Immature natural killer cell (primary cell): Measurements from ENCODE around the gene PDLIM7. TPM values are rescaled to one million over a fixed set of nuclear protein-coding genes. Genes with fewer than 3 reads are reported as not detected.
"Not testable (repeated sequence)": the region's sequence is repeated elsewhere in the genome, so short reads cannot be mapped to it uniquely, and the experiment has no call there.

ENCODE experiments used
- DNase-seq, 3 donors: peaks; one replicate each; pipeline ENCODE4 v3.0.0; 2022; ENCODE audit warnings: mixed read lengths in 1 of 3
- H3K27ac Mint-ChIP-seq, 6 donors: one replicate each; pipeline ENCODE4 v1.8.0; 2020; ENCODE audit warnings: mixed read lengths in 6 of 6, mild to moderate bottlenecking in 5 of 6, inconsistent platforms in 4 of 6, moderate library complexity in 3 of 6
- H3K27me3 Mint-ChIP-seq, 3 donors: one replicate each; pipeline ENCODE4 v1.8.0; 2020 to 2021; ENCODE audit warnings: low read depth in 3 of 3, mild to moderate bottlenecking in 3 of 3, mixed read lengths in 3 of 3, moderate library complexity in 3 of 3, inconsistent platforms in 1 of 3
- H3K36me3 Mint-ChIP-seq, 3 donors: one replicate each; pipeline ENCODE4 v1.8.0; 2020; ENCODE audit warnings: mixed read lengths in 3 of 3, inconsistent platforms in 2 of 3, mild to moderate bottlenecking in 2 of 3
- H3K4me1 Mint-ChIP-seq, 2 donors: one replicate each; pipeline ENCODE4 v1.8.0; 2020; ENCODE audit warnings: inconsistent platforms in 2 of 2, mild to moderate bottlenecking in 2 of 2, mixed read lengths in 2 of 2, moderate library complexity in 1 of 2
- H3K4me3 Mint-ChIP-seq, 5 donors: one replicate each; pipeline ENCODE4 v1.8.0; 2020; ENCODE audit warnings: mild to moderate bottlenecking in 5 of 5, mixed read lengths in 5 of 5, inconsistent platforms in 3 of 5, moderate library complexity in 3 of 5
- H3K9me3 Mint-ChIP-seq, 6 donors: one replicate each; pipeline ENCODE4 v1.8.0; 2020; ENCODE audit warnings: mild to moderate bottlenecking in 6 of 6, mixed read lengths in 6 of 6, inconsistent platforms in 4 of 6, moderate library complexity in 3 of 6
- polyA plus RNA-seq, 3 donors: library from polyadenylated mRNA; unstranded; fragments of 300-500 nt; fragmentation: Illumina TruSeq; gene quantifications; one replicate each; pipeline ENCODE4 v1.2.3, GENCODE V29; 2021

PDLIM7 gene
- 1 to 10 TPM; 1.1 to 3.3 (median 2.3) TPM for polyA plus RNA-seq

- peaks cover 14 to 19% of the 10 kb centered on the region in 2 donors for H3K4me1 Mint-ChIP-seq
Observed at GRCh38 chr5:177497292-177498012, at the start of gene PDLIM7. PDLIM7 (minus strand) TSS chr5:177497604; CDS start chr5:177496512, 1,092 bp downstream.

GRCh38 chr5:177546258-177546741 is 48.9 kb upstream of the PDLIM7 start:
- H3K36me3 Mint-ChIP-seq = peaks cover 0 to 10% (median 0%) of the 10 kb centered on the region in 3 donors
- peak overlapping the region in 1 of 6 donors; percentile 82 for H3K27ac Mint-ChIP-seq
- no peak overlapping the region for H3K4me3 Mint-ChIP-seq

More at GRCh38 chr5:177497292-177498012, at the start of gene PDLIM7:
- H3K9me3 Mint-ChIP-seq = no peaks in the 10 kb centered on the region
- H3K4me3 Mint-ChIP-seq = peak within 1 kb of the TSS; percentile 80 to 90 (median 83)
- H3K27me3 Mint-ChIP-seq = peaks cover 3 to 11% (median 10%) of the 10 kb centered on the region in 3 donors
- no peaks in the 10 kb centered on the region for H3K36me3 Mint-ChIP-seq
- peak within 1 kb of the TSS in 4 of 6 donors; percentile 10 to 83 (median 59) for H3K27ac Mint-ChIP-seq
- peak; percentile 85 to 91 (median 86) for DNase-seq

GRCh38 chr5:177545487-177546257 is 48.3 kb upstream of the PDLIM7 start:
- Mint-ChIP-seq H3K36me3 (peaks cover 0 to 10% (median 0%) of the 10 kb centered on the region in 3 donors), H3K27me3 (no peaks in the 10 kb centered on the region), H3K4me1 (peaks cover 30 to 62% of the 10 kb centered on the region in 2 donors), H3K4me3 (no peak overlapping the region), H3K9me3 (no peaks in the 10 kb centered on the region), H3K27ac (peak overlapping the region in 1 of 6 donors; percentile 82)
- DNase-seq = no peak

More at GRCh38 chr5:177546258-177546741, 48.9 kb upstream of the PDLIM7 start:
- H3K27me3 Mint-ChIP-seq = no peaks in the 10 kb centered on the region
- no peaks in the 10 kb centered on the region for H3K9me3 Mint-ChIP-seq
- peaks cover 28 to 58% of the 10 kb centered on the region in 2 donors for H3K4me1 Mint-ChIP-seq
- DNase-seq = no peak

GRCh38 chr5:177542816-177543465 is 45.5 kb upstream of the PDLIM7 start:
- H3K36me3 Mint-ChIP-seq = peaks cover 0 to 13% (median 0%) of the 10 kb centered on the region in 3 donors
- no peak overlapping the region for H3K27ac Mint-ChIP-seq
- no peak overlapping the region for H3K4me3 Mint-ChIP-seq
- peaks cover 20 to 57% of the 10 kb centered on the region in 2 donors for H3K4me1 Mint-ChIP-seq
- peaks cover 0 to 2% (median 0%) of the 10 kb centered on the region in 3 donors for H3K27me3 Mint-ChIP-seq
- no peak for DNase-seq
- no peaks in the 10 kb centered on the region for H3K9me3 Mint-ChIP-seq

- no peaks in the 10 kb centered on the region for H3K9me3 Mint-ChIP-seq
- no peak overlapping the region for H3K4me3 Mint-ChIP-seq
- H3K36me3 Mint-ChIP-seq = peaks cover 0 to 11% (median 0%) of the 10 kb centered on the region in 3 donors
- peaks cover 5 to 39% of the 10 kb centered on the region in 2 donors for H3K4me1 Mint-ChIP-seq
- DNase-seq = no peak
- H3K27ac Mint-ChIP-seq = no peak overlapping the region
- peaks cover 0 to 4% (median 0%) of the 10 kb centered on the region in 3 donors for H3K27me3 Mint-ChIP-seq
Observed at GRCh38 chr5:177540438-177540837, 43.0 kb upstream of the PDLIM7 start.

- Mint-ChIP-seq H3K4me3 (no peak overlapping the region), H3K36me3 (peaks cover 0 to 16% (median 0%) of the 10 kb centered on the region in 3 donors), H3K4me1 (peaks cover 5 to 35% of the 10 kb centered on the region in 2 donors), H3K9me3 (no peaks in the 10 kb centered on the region), H3K27ac (no peak overlapping the region), H3K27me3 (peaks cover 0 to 4% (median 0%) of the 10 kb centered on the region in 3 donors)
- no peak for DNase-seq
Observed at GRCh38 chr5:177539411-177539810, 42.0 kb upstream of the PDLIM7 start.

- Mint-ChIP-seq H3K9me3 (no peaks in the 10 kb centered on the region), H3K4me1 (peaks cover 5 to 30% of the 10 kb centered on the region in 2 donors), H3K27ac (no peak overlapping the region), H3K36me3 (peaks cover 0 to 17% (median 0%) of the 10 kb centered on the region in 3 donors), H3K27me3 (peaks cover 0 to 4% (median 0%) of the 10 kb centered on the region in 3 donors), H3K4me3 (no peak overlapping the region)
- no peak for DNase-seq
Observed at GRCh38 chr5:177538876-177539275, 41.5 kb upstream of the PDLIM7 start.

GRCh38 chr5:177537389-177538361 is 40.3 kb upstream of the PDLIM7 start:
- Mint-ChIP-seq H3K36me3 (peaks cover 0 to 24% (median 0%) of the 10 kb centered on the region in 3 donors), H3K4me1 (peaks cover 5 to 20% of the 10 kb centered on the region in 2 donors), H3K9me3 (no peaks in the 10 kb centered on the region), H3K4me3 (no peak overlapping the region), H3K27ac (peak overlapping the region in 2 of 6 donors; percentile 19 to 62), H3K27me3 (peaks cover 0 to 4% (median 0%) of the 10 kb centered on the region in 3 donors)
- DNase-seq = no peak

- Mint-ChIP-seq H3K9me3 (no peaks in the 10 kb centered on the region), H3K27me3 (peaks cover 0 to 4% (median 0%) of the 10 kb centered on the region in 3 donors), H3K4me1 (peaks cover 3 to 15% of the 10 kb centered on the region in 2 donors), H3K4me3 (no peak overlapping the region), H3K27ac (no peak overlapping the region), H3K36me3 (peaks cover 0 to 25% (median 4%) of the 10 kb centered on the region in 3 donors)
- no peak for DNase-seq
Observed at GRCh38 chr5:177536386-177536785, 39.0 kb upstream of the PDLIM7 start.

- H3K9me3 Mint-ChIP-seq = no peaks in the 10 kb centered on the region
- H3K27ac Mint-ChIP-seq = peak overlapping the region in 1 of 6 donors; percentile 17
- H3K4me1 Mint-ChIP-seq = peaks cover 2 to 6% of the 10 kb centered on the region in 2 donors
- H3K27me3 Mint-ChIP-seq = peaks cover 0 to 4% (median 0%) of the 10 kb centered on the region in 3 donors
- H3K36me3 Mint-ChIP-seq = peaks cover 0 to 33% (median 7%) of the 10 kb centered on the region in 3 donors
- no peak for DNase-seq
- no peak overlapping the region for H3K4me3 Mint-ChIP-seq
Observed at GRCh38 chr5:177535125-177535524, 37.7 kb upstream of the PDLIM7 start.

GRCh38 chr5:177534433-177534832 is 37.0 kb upstream of the PDLIM7 start:
- not testable (repeated sequence) for H3K9me3 Mint-ChIP-seq, H3K4me3 Mint-ChIP-seq, H3K27me3 Mint-ChIP-seq, H3K4me1 Mint-ChIP-seq, DNase-seq, H3K27ac Mint-ChIP-seq
- H3K36me3 Mint-ChIP-seq = peaks cover 0 to 36% (median 7%) of the 10 kb centered on the region in 3 donors

- Mint-ChIP-seq H3K9me3 (no peaks in the 10 kb centered on the region), H3K4me1 (peaks cover 2 to 6% of the 10 kb centered on the region in 2 donors), H3K27me3 (no peaks in the 10 kb centered on the region), H3K27ac (peak overlapping the region in 1 of 6 donors; percentile 4), H3K4me3 (no peak overlapping the region), H3K36me3 (peaks cover 0 to 33% (median 10%) of the 10 kb centered on the region in 3 donors)
- DNase-seq = no peak
Observed at GRCh38 chr5:177531209-177531940, 34.0 kb upstream of the PDLIM7 start.
